ENCODE measurements around the gene CYP19A1. TPM values are rescaled to one million over a fixed set of nuclear protein-coding genes. Genes with fewer than 3 reads are reported as not detected.

CYP19A1 gene
- total and polyA plus RNA-seq, 4 donors, result 0.03 to 124 (median 0.50) TPM; not detected in 1

GRCh38 chr15:51343466-51343865 is 5.1 kb upstream of the CYP19A1 start:
- no peaks in the 10 kb centered on the region for H3K9me3 ChIP-seq (ENCODE audit: control insufficient read depth in 4 of 4, low read length in 3 of 4)
- H3K4me3 ChIP-seq (ENCODE audit: low read depth in 1 of 3, low read length in 3 of 3), result no peak overlapping the region
- H3K36me3 ChIP-seq (ENCODE audit: control insufficient read depth in 4 of 4, insufficient read depth in 3 of 4, low read depth in 1 of 4, low read length in 3 of 4), result no peaks in the 10 kb centered on the region
- WGBS, result 93% methylated on average over 4 of the region's 4 CpGs
- no peak for DNase-seq (ENCODE audit: low spot score)
- H3K27ac ChIP-seq (ENCODE audit: low read depth in 1 of 2, low read length in 2 of 2), result no peak overlapping the region
- TF ChIP-seq FOXA1 (IDR thresholded peaks at IDR 0.05) (no peak), HNF4A (conservative IDR thresholded peaks at IDR 0.05) (no peak), SP1 (IDR thresholded peaks at IDR 0.05) (no peak), MAX (IDR thresholded peaks at IDR 0.05) (no peak)
- H3K9ac ChIP-seq (ENCODE audit: low read depth in 1 of 2, low read length in 2 of 2), result no peak overlapping the region
- peaks cover 0 to 8% (median 7%) of the 10 kb centered on the region in 4 donors for H3K4me1 ChIP-seq (ENCODE audit: control insufficient read depth in 4 of 4, insufficient read depth in 4 of 4, low read length in 3 of 4)
- H3K27me3 ChIP-seq (ENCODE audit: control insufficient read depth in 4 of 4, insufficient read depth in 4 of 4, low read length in 3 of 4), result peaks cover 0 to 13% (median 4%) of the 10 kb centered on the region in 4 donors

GRCh38 chr15:51342227-51342999 is 4.0 kb upstream of the CYP19A1 start:
- peaks cover 0 to 13% (median 4%) of the 10 kb centered on the region in 4 donors for H3K27me3 ChIP-seq (ENCODE audit: control insufficient read depth in 4 of 4, insufficient read depth in 4 of 4, low read length in 3 of 4)
- H3K9ac ChIP-seq (ENCODE audit: low read depth in 1 of 2, low read length in 2 of 2), result no peak overlapping the region
- TF ChIP-seq GABPA (IDR thresholded peaks at IDR 0.05 in 1 of 2, conservative IDR thresholded peaks at IDR 0.05 in 1 of 2) (no peak), ZBTB33 (IDR thresholded peaks at IDR 0.05) (no peak), RXRA (IDR thresholded peaks at IDR 0.05) (no peak), TAF1 (conservative IDR thresholded peaks at IDR 0.05) (no peak)
- H3K36me3 ChIP-seq (ENCODE audit: control insufficient read depth in 4 of 4, insufficient read depth in 3 of 4, low read depth in 1 of 4, low read length in 3 of 4), result no peaks in the 10 kb centered on the region
- H3K27ac ChIP-seq (ENCODE audit: low read depth in 1 of 2, low read length in 2 of 2), result no peak overlapping the region
- H3K9me3 ChIP-seq (ENCODE audit: control insufficient read depth in 4 of 4, low read length in 3 of 4), result no peaks in the 10 kb centered on the region
- H3K4me1 ChIP-seq (ENCODE audit: control insufficient read depth in 4 of 4, insufficient read depth in 4 of 4, low read length in 3 of 4), result peaks cover 0 to 8% (median 7%) of the 10 kb centered on the region in 4 donors
- H3K4me3 ChIP-seq (ENCODE audit: low read depth in 1 of 3, low read length in 3 of 3), result no peak overlapping the region
- DNase-seq (ENCODE audit: low spot score), result no peak
- WGBS, result 72% methylated on average over 16 of the region's 16 CpGs

GRCh38 chr15:51341366-51342226 is 3.2 kb upstream of the CYP19A1 start, which contains the start of gene GLDN:
TSS of gene GLDN (plus strand) at chr15:51341655. CDS start at chr15:51341685, 30 bp downstream.
- H3K27ac ChIP-seq (ENCODE audit: low read depth in 1 of 2, low read length in 2 of 2), result no peak within 1 kb of the TSS

More at GRCh38 chr15:51341366-51342226, 3.2 kb upstream of the CYP19A1 start, which contains the start of gene GLDN:
- no peaks in the 10 kb centered on the region for H3K36me3 ChIP-seq (ENCODE audit: control insufficient read depth in 4 of 4, insufficient read depth in 3 of 4, low read depth in 1 of 4, low read length in 3 of 4)
- H3K9ac ChIP-seq (ENCODE audit: low read depth in 1 of 2, low read length in 2 of 2), result no peak within 1 kb of the TSS
- no peak for DNase-seq (ENCODE audit: low spot score)
- H3K4me1 ChIP-seq (ENCODE audit: control insufficient read depth in 4 of 4, insufficient read depth in 4 of 4, low read length in 3 of 4), result peaks cover 0 to 8% (median 7%) of the 10 kb centered on the region in 4 donors
- TF ChIP-seq TAF1 (conservative IDR thresholded peaks at IDR 0.05), result no peak
- TF ChIP-seq SP1 (IDR thresholded peaks at IDR 0.05), result no peak
- no peak for TF ChIP-seq ZBTB33 (IDR thresholded peaks at IDR 0.05)
- no peak for TF ChIP-seq GABPA (IDR thresholded peaks at IDR 0.05 in 1 of 2, conservative IDR thresholded peaks at IDR 0.05 in 1 of 2)
- TF ChIP-seq YY1 (IDR thresholded peaks at IDR 0.05), result no peak
- TF ChIP-seq NR2F2 (IDR thresholded peaks at IDR 0.05), result no peak
- TF ChIP-seq JUND (IDR thresholded peaks at IDR 0.05), result no peak
- no peak for TF ChIP-seq EGR1 (IDR thresholded peaks at IDR 0.05; ENCODE audit: low read depth in 2 of 2)
- no peak for TF ChIP-seq ATF3 (IDR thresholded peaks at IDR 0.05)
- TF ChIP-seq RAD21 (IDR thresholded peaks at IDR 0.05), result no peak
- no peak for TF ChIP-seq REST (IDR thresholded peaks at IDR 0.05)
- TF ChIP-seq FOXA2 (IDR thresholded peaks at IDR 0.05), result no peak
- TF ChIP-seq MAX (IDR thresholded peaks at IDR 0.05), result no peak
- no peaks in the 10 kb centered on the region for H3K9me3 ChIP-seq (ENCODE audit: control insufficient read depth in 4 of 4, low read length in 3 of 4)
- 5% methylated on average over 76 of the region's 76 CpGs for WGBS
- peaks cover 0 to 13% (median 4%) of the 10 kb centered on the region in 4 donors for H3K27me3 ChIP-seq (ENCODE audit: control insufficient read depth in 4 of 4, insufficient read depth in 4 of 4, low read length in 3 of 4)
- H3K4me3 ChIP-seq (ENCODE audit: low read depth in 1 of 3, low read length in 3 of 3), result peak within 1 kb of the TSS in 2 of 3 donors; percentile 29 to 40
